DOHH2 (cell line): ENCODE measurements around the gene SPON2.

Experiments
- EZH2phosphoT487 ChIP-seq: fragments of 200-600 bp; sonication (generic); IDR thresholded peaks from 2 replicates; pipeline ENCODE4 v1.6.1; 2017; ENCODE audit warnings: borderline replicate concordance, mild to moderate bottlenecking, antibody characterized with exemption, low read length, moderate library complexity, mixed read lengths
- TF ChIP-seq, protein P1 (sequence below): fragments of 200-600 bp; sonication (generic); IDR thresholded peaks from one replicate; pipeline ENCODE4 v1.5.1; 2014; ENCODE audit warnings: antibody characterized with exemption, mild to moderate bottlenecking, low read depth, low read length; ENCODE audit not compliant: poor library complexity, severe bottlenecking

DNA sequence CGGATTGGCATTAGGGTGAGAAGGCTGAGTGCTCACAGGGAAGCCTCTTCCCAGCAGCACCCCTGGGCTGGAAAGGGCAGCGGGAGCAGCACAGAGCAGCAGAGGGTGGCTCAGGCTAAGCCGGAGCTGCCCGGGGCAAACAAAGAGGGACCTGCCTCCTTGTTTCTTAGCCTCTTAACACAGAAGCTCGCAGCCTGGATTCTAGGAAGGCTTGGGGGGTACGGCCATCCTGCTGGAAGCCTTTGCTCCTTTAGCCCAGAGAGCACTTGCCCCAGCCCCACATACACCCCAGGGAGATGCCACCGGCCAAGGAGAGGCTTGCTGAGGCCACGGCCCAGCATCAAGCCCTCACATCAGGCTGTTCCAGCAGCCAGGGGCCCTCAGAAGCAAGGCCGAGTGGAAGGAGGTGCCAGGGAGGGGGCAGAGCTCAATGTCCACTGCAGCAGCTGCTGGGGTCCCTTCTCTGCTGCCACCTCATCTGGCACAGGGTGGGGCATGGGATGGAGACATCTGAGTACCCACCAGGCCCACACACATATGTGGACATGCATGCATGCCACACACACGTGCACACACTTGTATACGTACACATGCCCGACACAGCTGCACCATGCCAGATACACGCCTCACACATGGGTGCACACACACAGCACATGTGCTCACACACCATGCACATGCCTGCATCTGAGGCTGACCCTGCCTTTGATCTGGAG lies 20.3 kb upstream of the SPON2 start:
- TF ChIP-seq, protein P1, sequence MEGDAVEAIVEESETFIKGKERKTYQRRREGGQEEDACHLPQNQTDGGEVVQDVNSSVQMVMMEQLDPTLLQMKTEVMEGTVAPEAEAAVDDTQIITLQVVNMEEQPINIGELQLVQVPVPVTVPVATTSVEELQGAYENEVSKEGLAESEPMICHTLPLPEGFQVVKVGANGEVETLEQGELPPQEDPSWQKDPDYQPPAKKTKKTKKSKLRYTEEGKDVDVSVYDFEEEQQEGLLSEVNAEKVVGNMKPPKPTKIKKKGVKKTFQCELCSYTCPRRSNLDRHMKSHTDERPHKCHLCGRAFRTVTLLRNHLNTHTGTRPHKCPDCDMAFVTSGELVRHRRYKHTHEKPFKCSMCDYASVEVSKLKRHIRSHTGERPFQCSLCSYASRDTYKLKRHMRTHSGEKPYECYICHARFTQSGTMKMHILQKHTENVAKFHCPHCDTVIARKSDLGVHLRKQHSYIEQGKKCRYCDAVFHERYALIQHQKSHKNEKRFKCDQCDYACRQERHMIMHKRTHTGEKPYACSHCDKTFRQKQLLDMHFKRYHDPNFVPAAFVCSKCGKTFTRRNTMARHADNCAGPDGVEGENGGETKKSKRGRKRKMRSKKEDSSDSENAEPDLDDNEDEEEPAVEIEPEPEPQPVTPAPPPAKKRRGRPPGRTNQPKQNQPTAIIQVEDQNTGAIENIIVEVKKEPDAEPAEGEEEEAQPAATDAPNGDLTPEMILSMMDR, result no peak
- no peak for TF ChIP-seq EZH2phosphoT487
